Stimulated activated CD4-positive, alpha-beta T cell treated with anti-CD3 and anti-CD28 coated beads, Interleukin-2, amount 100 ng/mL, for 4 hours (primary cell): ENCODE results near the gene NEURL1.
"Not testable (repeated sequence)": the region's sequence is repeated elsewhere in the genome, so short reads cannot be mapped to it uniquely, and the experiment has no call there.

Source experiments
- DNase-seq: peaks from one replicate; pipeline ENCODE4 v3.0.0-alpha.2; 2020; ENCODE audit warnings: low read depth

NEURL1 gene

GRCh38 chr10:103463499-103463898 is 30.0 kb upstream of the NEURL1 start:
- no peak for DNase-seq

GRCh38 chr10:103465411-103466179 is 27.9 kb upstream of the NEURL1 start:
- no peak for DNase-seq

- DNase-seq = no peak
Observed at GRCh38 chr10:103466734-103467133, 26.8 kb upstream of the NEURL1 start.

DNA sequence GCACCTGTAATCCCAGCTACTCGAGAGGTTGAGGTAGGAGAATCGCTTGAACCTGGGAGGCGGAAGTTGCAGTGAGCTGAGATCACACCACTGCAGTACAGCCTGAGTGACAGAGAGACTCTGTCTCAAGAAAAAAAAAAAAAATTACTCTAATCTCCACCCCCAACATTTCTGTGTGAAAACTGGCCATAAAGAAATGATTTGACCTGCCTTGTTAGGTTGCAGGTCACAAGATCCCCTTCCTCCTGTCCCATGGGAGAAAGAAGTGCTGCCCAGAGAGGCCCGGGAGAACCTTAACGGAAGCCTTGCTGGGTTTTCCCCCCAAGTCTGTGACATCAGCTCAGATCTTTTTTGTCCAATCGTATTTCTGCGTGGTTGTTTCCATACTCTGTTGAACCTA is 26.1 kb upstream of the NEURL1 start:
- DNase-seq = no peak

- no peak for DNase-seq
Observed at GRCh38 chr10:103469201-103469600, 24.3 kb upstream of the NEURL1 start.

DNA sequence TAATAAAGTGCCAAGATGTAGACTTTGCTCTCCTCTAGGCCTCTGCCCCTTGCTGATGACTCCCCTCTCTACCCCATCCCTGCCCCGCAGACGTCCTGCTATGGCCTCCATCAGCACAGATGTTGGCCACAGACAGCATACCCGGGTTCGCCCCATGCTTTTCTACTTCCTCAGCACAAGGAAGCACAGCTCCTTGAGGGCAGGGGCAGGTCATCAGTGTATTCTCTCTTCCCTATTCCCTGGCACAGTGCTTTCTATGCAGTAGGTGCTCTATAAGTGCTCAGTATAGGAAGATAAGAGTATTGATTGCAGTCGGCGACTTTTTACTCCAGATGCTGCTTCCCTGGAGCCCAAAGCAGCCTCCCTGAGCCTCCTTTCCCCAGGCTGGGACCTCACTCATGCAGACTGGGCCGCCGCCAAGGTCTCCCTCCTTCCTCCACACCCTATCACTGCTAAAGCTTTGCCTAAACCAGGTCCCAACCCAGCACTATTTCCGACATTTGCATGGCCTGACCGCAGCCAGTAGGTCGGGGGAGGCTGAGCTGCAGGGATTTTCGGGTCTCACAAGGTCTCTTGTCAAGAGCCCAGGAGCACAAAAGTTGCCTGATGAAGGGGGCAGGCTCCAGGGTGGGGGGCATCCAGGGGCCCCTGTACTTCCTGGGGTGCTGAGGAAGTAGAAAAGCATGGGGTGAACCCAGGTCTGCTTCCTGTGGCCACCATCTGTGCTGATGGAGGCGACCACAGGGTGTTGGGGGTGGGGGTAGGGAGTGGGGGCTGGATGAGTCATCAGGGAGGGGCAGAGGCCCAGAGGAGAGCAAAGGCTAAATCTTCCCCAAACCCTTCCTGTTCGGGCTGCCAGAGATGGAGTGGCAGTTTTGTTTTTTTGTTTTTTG is 22.5 kb upstream of the NEURL1 start:
- DNase-seq = no peak

DNA sequence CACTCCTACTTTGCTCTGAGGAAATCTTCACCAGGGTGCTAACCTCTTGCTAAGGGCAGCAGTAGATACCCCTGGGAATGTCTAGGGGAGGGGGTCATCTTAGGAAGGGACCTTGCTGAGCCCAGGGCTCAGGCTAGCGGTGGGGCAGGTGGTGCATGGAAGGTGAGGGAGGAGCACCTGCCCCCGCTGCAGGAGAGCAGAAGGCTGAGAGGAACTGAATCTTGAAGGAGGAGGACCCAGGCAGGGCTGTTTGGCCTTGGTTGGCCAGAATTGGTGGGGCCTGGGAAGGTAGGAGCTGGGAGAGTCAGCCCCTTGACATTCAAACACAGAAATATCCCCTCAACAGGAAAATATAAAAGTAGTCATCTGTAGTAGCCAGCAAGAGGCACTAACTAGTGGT is 21.5 kb upstream of the NEURL1 start:
- no peak for DNase-seq

DNA sequence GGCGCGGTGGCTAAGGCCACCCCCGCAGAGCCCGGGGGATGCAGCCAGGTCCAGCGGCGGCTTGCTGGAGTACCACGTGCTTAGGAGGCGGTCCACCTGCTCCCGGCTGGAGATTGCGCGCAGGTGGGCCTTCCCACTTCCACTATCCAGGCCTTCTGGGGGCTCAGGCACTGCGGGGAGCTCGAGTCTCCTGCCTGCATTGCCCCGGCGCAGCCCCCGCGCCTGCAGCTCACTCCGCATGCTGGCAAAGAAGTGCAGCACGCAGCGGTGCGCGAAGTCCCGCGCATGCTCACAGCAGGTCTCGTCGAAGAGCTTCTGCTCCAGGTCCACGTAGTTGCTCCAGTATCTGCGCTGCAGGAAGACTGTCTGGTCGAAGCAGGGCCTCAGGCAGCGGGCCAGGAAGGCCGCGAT is 20.2 kb upstream of the NEURL1 start:
- DNase-seq = no peak

DNA sequence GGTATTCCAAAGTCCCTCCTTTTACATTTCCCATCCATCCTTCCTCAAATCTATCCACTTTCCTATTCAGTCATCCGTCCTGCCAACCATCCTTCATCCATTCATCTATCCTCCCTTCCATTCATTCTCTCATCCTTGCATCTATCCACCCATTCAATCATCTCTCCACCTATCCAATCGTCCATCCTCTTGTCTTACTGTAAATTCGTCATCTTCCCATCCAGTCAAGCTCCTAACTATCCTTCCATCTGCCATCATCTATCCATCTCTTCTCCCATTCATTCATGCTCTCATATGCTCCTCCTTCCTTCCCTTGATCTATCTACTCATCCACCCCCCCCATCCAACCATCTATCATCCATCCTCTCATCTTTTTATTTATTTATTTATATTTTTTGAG is 19.4 kb upstream of the NEURL1 start:
- no peak for DNase-seq

GRCh38 chr10:103475437-103475836 is 18.1 kb upstream of the NEURL1 start:
- no peak for DNase-seq

- no peak for DNase-seq
Observed at GRCh38 chr10:103476046-103476768, 17.3 kb upstream of the NEURL1 start.

DNA sequence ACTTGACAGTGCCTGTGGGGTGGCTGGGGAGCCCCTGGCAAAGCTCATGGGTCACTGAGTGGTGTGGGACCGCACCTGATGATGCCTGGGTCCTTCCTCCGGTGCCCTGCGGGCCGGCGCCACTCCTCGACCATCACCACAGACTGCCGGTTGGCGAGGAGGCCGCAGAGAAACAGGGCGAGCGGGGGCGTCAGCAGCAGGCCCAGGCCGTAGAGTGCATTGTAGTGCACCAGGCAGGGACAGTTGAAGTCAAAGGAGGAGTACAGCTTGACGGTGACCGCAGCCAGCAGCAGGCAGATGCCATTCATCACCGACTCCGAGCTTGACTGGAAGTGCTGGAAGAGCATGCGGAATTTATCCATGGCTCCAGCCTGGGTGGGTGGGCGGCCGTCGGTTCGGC is 14.8 kb upstream of the NEURL1 start:
- DNase-seq = no peak

DNA sequence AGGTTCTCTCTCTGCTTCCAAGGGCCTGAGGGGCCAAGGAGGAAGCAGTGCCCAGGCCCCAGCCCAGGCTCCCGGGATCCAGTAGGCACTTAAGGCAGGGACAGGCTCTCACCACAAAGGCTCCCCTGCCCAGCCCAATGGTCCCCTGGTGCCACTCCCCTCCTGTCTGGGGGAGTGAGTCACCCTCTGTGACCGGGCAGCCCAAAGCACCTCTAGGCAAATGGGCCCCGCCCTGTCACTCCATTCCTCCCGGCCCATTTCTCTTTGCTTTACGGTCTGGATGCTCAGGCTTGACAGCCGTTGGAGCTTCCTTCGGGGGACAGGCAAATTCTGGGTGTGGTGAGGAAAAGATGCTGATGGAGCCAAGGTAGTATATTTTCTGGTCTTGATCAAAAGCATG is 14.4 kb upstream of the NEURL1 start, which contains the start of gene CALHM3:
TSS of gene CALHM3 (minus strand) at position 106 of the 400 bp plus-strand sequence. CDS start 208 bp downstream, outside the sequence.
- no peak for DNase-seq

DNA sequence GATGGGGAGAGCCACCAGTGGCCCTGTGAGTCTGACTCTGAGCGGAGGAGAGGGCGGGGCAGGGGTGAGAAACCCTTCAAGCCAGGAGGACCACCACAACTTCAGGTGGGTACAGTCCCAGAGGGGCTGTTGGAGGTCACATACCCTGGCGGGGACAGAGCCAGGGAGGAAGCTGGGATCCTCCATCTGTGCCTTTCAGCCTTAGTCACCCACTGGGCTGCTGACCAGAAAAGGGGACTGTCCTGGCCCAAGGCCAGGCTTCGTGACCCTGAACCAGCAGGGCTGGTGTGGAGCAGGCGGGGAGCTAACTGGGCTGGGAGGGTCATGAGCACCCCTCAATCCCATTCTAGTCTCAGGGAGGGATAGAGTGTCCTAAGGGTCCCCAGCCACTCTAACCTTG is 13.0 kb upstream of the NEURL1 start:
- DNase-seq = no peak

DNA sequence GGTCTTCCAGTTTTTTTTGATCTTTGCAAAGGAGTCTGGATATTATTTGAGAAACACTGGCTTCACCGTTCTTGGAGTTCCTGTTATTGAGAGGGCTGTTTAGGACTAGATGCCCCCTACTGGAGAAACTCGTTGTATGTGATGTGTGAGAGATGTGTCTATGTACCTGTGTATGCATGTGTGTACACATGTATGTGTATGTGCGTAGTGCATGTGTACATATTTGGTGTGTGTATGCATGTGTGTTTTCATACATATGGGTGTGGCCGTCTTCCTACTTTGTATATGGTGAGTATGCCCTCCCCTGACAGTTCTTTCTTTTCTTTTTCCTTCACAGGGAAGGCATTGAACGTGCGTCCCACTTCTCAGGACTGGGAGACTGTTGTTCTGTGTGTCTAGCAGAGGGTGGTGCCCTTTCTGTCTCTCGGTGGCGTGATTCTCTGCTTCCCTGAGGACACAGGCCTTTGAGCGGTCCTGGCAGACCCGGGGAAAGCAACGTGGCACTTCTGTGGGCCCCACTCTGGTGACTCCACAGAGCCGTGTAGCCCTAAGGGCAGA is 11.5 kb upstream of the NEURL1 start:
- DNase-seq = no peak

- not testable (repeated sequence) for DNase-seq
Observed at GRCh38 chr10:103486635-103487409, 6.7 kb upstream of the NEURL1 start.

- DNase-seq = no peak
Observed at GRCh38 chr10:103487410-103487708, 6.1 kb upstream of the NEURL1 start.

DNA sequence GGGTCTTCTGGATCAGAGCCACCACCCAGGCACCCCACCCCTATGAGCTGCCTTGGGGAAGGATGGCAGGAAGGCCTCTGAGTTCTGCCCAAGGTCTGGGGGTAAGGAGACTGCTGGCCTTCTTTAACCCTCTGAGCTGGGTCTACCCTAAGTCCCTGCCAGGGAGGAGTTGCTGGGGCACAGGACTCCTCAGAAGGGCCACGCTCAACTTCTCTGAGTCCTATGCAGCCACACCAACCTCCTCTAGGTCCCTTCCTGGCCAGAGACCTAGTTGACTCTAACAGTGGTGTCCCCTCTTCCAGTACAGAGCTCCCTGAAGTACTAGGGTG is 2.6 kb upstream of the NEURL1 start:
- DNase-seq = no peak

- DNase-seq = no peak
Observed at GRCh38 chr10:103491729-103492364, 1.7 kb upstream of the NEURL1 start.

GRCh38 chr10:103492655-103493261 is 747 bp upstream of the NEURL1 start:
- no peak for DNase-seq
